Glomerular visceral epithelial cell (primary cell): ENCODE measurements around the gene LEKR1.
"Not testable (repeated sequence)": the region's sequence is repeated elsewhere in the genome, so short reads cannot be mapped to it uniquely, and the experiment has no call there.

Experiments
- DNase-seq: peaks from one replicate; pipeline ENCODE4 v3.0.0-alpha.2; 2016; ENCODE audit errors: extremely low spot score

The LEKR1 gene

DNA sequence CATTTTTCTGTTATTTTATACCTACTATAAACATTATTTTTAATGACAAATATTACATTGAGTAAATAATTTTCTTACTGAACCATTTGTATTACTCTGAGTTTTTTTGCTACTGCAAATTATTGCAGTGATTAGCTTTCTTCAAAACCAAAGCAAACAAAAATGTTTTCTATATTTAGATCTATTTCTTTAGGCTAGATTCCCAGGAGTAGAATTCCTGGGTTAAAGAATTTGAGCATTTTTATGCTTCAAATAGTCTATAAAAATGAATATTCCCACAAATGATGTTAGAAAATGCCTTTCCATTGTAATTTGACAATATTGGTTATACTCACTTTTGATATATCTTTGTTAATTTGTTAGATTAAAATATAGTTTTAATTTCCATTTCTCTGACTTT lies 76.8 kb downstream of the LEKR1 start:
- DNase-seq = no peak

DNA sequence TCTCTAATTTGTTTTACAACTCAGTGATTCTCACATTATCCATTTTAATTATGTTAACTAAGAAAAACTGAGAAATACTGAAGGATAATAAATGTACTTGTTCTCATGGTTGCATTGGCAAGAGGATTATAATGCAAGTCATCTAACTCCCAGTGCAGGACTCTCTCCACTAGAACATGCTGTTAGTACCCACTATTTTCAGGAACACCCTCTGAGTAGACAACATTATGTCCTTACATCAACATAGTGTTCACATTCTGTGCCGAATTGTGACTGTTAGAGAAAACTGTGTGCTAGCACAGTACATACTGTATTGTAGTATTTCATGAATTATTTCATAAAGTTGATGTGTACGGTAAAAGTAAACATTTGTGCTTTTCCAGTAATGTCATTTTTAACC lies 80.1 kb downstream of the LEKR1 start:
- DNase-seq = no peak

DNA sequence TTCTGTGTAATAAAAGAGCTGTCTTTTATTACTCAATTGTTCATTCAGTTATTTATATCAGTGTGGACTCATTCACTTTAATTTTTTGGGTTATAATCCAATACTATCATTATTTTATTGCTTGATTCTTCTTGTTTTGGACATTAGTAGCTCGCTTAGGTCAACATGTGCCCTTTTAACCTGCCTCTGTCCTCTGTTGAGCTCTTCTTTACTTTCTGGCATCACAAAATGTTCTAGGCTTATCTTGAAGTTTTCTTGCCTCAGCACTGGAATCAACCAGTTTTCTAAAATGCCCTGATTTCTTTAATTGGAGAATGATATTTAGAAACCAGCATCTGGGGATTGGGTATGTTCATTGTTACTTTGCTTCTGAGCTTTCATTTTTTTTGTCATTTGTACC lies 82.2 kb downstream of the LEKR1 start:
- DNase-seq = no peak

DNA sequence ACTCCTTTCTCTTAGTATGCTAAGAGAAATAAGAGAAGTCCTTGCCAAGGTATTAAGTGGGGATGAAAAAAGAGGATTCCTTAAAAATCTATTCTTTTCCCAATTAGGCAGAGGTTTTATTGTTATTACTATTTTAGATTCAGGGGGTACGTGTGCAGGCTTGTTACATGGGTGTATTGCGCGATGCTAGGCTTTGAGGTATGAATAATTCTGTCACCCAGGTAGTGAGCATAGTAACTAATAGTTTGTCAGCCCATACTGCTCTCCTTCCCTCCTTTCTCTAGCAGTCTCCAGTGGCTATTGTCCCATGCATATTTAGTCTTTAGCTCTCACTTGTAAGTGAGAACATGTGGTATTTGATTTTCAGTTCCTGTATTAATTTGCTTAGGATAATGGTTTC lies 83.9 kb downstream of the LEKR1 start:
- no peak for DNase-seq

DNA sequence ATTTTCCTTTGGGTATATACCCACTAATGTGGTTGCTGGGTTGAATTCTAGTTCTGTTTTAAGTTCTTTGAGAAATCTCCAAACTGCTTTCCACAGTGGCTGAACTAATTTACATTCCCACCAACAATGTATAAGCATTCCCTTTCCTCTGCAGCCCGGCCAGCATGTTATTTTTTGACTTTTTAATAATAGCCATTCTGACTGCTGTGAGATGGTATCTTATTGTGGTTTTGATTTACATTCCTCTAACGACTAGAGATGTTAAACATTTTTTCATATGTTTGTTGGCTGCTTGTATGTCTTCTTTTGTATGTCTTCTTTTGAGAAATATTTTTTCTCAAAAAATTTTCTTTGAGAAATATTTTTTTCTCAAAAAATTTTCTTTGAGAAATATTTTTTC lies 84.7 kb downstream of the LEKR1 start:
- DNase-seq = not testable (repeated sequence)

DNA sequence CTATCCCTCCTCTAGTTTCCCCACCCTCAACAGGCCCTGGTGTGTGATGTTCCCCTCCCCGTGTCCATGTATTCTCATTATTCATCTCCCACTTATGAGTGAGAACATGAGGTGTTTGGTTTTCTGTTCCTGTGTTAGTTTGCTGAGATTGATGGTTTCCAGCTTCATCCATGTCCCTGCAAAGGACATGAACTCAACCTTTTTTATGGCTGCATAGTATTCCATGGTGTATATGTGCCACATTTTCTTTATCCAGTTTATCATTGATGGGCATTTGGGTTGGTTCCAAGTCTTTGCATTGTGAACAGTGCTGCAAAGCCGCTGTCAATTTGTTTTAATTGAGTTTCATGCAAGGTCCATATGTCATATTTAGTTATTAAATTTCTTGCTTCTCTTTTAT lies 88.1 kb downstream of the LEKR1 start:
- DNase-seq = not testable (repeated sequence)

DNA sequence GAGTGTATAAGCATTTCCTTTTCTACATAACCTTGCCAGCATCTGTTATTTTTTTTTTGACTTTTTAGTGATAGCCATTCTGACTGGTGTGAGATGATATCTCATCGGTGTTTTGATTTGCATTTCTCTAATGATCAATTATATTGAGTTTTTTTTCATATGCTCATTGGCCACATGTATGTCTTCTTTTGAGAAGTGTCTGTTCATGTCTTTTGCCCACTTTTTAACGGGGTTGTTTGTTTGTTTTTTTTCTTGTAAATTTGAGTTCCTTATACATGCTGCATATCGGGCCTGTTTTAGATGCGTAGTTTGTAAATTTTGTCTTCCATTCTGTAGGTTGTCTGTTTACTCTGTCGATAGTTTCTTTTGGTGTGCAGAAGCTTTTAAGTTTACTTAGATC lies 89.2 kb downstream of the LEKR1 start:
- DNase-seq = no peak

DNA sequence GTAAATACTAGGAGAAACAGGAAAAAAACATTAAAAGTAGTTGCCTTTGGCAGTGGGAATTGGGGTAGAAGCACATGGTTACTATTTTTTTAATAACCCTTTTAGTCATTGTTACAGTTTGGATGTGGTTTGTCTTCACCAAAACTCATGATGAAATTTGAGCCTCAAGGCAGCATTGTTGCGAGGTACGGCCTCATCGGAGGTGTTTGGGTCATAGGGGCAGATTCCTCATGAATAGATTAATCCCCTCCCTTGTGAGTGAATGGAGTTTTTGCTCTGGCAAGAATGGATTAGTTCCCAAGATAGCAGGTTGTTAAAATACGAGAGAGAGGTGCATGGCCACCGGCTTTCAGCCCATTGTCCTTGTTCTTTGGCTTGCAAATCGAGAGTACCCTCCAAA lies 92.6 kb downstream of the LEKR1 start:
- DNase-seq = no peak

DNA sequence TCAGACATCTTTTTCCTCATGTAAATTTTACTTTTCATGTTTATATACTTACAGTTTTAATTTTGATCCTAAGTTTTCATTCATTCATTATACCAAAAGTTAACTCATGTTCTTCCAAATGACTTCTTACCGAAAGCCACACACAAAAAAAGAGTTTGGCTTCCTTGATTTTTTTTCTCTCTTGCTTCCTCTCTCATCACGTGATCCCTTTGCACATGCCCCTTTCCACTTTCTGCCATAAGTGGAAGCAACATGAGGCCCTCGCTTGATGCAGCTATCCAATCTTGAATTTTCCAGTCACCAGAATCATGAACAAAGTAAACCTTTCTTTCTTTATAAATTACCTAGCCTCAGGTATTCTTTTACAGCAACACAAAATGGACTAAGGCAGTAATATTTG lies 93.7 kb downstream of the LEKR1 start:
- DNase-seq = no peak

DNA sequence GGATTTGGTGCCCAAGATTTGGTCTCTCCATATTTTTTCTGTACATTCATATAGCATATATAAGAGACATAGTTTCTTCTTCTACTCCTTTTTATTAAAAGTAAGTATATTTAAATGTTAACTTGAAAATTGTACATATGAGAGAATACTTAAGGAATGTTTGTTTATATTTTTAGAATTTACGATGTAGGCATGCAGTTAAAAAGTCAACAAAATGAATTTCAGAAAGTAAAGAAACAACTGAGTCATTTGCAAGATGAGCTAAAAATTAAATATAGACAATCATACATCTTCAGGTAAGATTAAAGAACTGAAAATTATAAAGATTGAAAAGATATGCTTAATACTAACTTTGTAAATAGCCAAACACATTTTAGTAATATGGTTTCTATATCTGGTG lies 94.2 kb downstream of the LEKR1 start:
- no peak for DNase-seq

DNA sequence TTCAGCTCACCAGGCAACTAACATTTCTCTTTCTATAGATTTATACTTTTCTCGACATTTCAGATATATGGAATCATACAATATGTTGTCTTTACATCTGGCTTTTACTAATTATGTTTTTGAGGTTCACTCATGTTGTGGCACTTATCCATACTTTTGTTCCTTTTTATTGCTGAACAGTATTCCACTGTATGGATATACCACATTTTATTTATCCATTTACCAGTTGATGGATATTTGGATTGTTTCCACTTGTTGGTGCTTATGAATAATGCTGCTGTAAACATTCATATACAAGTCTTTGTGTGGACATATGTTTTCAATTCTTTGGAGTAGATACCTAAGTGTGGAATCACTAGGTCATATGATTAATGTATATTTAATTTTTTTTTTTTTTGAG lies 97.2 kb downstream of the LEKR1 start:
- DNase-seq = no peak

DNA sequence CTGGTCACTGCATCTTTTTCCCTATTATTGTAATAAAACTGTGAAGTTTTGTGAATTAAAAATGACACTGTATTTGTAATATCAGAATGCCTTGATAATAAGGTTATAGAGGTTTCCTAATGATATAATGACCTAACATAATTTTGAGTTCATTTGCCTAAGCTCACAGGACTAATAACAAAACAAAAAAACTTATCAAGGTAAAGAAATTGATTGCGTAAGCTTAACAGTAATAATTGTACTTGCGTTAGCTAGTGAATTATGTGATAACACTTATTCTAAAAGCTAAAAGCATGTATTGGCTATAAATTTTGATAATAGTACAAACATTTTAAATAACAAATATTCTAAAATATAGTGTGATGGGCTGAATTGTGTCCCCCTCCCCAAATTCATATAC lies 112.6 kb downstream of the LEKR1 start:
- no peak for DNase-seq

DNA sequence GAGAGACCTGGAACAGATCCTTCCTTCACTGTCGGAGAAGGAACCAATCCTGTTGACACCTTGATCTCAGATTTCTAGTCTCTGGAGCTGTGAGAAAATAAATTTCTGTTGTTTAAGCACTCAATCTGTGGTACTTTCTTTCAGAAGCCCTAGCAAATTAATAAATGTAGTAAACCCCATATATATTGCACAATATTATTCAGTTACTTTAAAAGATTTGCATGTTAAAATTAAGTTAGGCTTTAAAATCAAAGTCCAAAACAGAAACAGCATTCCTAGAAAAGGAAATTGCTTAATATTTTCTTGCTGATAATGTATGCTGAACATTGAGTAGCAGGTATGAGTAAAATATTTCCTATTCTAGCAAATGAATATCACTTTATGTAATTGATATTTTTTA lies 113.2 kb downstream of the LEKR1 start:
- no peak for DNase-seq

DNA sequence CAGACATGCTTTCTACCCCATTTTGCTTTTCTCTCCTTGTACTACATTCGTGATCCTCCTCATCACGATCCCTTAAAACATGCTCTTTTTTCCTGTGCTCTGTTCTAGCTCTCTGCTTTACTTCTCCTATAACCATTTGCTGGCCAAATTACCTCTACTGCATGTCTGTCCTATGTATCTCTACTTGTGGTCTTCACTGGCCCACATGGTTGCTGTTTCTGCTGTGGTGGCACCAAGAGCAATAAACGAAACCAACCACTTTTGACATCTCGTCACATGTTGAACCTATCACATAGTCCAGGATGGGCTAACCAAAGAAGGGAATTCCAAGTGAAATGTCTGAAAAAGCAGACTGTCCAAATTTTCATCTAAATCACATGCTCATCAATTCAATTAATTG lies 115.2 kb downstream of the LEKR1 start:
- DNase-seq = no peak

DNA sequence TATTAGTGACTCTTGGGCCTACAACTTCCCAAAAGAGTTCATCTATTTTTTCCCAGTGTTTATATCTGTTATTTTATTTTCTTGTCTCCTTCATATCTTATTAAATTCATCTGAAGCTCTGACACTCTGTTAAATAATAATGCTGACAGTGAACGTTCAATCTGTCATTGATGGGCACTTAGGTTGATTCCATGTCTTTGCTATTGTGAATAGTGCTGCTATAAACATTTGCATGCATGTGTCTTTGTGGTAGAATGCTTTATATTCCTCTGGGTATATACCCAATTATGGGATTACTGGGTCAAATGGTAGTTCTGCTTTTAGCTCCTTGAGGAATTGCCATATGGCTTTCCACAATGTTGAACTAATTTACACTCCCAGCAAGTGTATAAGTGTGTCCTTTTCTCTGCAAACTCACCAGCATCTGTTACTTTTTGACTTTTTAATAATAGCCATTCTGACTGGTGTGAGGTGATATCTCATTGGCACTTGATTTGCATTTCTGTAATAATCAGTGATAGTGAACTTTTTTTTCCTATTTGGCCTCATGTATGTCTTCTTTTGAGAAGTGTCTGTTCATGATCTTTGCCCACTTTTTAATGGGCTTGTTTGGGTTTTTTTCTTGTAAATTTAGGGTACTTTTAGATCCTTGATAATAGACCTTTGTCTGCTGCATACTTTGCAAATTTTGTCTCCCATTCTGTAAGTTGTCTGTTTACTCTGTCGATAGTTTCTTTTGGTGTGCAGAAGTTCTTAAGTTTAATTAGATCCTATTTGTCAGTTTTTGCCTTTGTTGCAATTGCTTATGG lies 122.5 kb downstream of the LEKR1 start:
- DNase-seq = no peak

DNA sequence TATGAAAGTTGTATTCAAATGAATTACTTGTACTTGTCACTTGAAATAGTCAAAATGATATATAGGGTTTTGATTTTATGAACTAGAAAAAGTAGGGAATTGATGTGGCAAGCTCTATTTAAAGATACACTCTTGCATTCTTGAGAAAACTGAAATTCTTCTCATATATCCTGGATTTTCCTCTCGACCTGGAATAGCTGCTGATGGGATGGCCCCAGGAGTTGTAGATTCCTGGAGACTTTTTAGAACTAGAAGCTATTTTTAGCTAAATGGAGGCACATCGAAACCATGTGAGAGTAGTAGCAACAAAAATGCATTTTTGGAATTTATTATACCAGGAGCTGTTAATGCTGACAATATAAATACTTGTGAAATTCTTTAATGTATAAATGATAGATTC lies 125.9 kb downstream of the LEKR1 start:
- no peak for DNase-seq

DNA sequence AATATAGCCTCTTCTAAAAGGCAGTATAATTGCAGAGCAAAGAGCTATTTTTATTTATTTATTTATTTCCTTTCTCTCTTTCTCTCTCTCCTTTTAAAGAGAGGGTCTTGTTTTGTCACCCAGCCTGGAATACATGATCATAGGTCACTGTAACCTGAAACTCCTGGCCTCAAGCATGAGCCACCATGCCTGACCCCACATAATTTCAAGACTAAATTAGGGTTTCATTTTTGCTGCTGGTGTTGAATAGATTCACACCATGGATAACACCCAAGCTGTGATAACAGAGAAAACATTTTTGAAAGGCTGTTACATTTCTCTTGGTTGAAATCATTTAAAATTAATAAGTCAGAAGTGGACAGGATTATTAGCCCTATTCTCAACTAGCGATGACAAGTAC lies 131.6 kb downstream of the LEKR1 start:
- DNase-seq = no peak

DNA sequence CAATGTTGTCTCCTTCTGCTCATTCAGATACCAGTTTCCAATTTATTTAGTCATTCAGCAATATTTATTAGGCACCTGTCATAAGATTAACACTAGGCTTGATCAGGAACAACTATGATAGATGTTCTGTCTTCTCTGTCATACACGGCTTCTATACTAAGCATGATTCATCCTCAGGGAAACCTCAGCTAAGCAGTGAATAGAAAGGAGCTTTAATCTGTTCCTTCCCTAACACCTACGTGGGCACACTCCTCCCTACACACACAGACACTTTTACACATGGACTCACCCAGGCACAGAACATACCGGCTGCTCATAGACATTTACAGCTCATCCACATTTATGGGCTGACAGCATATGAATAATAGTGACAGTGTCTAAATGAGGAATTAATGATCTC lies 136.9 kb downstream of the LEKR1 start:
- no peak for DNase-seq

DNA sequence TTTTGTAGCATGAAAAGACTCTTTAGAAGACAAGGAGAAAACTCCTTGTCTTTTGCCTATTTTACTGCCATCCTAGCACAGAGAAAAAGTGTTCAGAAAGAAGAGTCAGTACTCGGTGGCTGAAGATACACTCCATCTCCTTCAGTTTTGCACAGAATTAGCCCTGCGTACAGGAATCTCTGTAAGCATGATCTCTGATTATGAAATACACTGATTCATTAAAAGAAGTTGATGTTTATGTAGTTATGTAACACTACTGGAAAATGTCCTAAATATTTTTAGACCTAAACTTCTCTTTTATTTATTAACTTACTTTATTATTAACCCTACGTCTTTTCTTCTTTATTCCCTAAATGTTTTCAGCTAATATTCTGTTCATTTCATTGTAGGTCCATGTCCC lies 138.4 kb downstream of the LEKR1 start:
- no peak for DNase-seq

DNA sequence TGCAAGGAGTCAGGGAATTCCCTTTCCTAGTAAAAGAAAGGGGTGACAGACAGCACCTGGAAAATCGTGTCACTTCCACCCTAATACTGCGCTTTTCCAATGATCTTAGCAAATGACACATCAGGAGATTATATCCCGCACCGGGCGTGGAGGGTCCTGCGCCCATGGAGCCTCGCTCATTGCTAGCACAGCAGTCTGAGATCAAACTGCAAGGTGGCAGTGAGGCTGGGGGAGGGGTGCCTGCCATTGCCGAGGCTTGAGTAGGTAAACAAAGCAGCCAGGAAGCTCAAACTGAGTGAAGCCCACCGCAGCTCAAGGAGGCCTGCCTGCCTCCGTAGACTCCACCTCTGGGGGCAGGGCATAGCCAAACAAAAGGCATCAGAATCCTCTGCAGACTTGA lies 140.2 kb downstream of the LEKR1 start:
- not testable (repeated sequence) for DNase-seq

DNA sequence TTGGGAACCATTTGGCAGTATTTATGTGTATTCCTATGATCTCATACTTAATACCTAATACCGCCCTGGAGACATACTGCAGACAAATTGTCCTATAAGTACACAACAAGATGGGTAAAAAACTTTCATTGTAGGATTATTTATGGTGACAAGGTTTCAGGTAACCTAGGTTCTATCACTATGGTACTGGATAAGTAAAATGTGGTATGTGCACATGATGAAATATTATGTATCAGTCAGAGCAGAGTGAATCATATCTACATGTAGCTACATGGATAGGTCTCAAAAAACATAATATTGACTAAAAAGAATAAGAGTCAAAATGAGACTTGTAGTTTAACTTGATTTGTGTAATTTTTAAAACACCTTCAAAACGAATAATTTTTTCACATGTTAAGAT lies 147.8 kb downstream of the LEKR1 start:
- no peak for DNase-seq

DNA sequence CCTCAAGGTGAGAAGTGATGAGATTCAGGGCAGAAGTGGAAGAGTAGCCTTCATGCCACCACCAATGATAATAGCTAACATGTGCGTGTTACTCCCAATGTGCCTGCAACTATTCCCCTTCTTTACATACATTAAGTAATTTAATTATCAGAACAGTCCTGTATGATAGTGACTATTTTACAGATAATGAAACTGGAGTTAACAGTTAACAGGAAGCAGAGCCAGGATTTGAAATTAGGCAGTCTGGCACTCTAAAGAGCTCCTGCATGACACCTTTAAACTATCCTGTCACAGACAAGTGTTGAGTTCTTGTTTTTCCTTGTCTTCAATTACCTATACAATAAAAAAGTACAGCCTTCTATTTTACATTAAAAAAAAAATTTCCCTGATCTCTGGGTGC lies 148.8 kb downstream of the LEKR1 start:
- no peak for DNase-seq

DNA sequence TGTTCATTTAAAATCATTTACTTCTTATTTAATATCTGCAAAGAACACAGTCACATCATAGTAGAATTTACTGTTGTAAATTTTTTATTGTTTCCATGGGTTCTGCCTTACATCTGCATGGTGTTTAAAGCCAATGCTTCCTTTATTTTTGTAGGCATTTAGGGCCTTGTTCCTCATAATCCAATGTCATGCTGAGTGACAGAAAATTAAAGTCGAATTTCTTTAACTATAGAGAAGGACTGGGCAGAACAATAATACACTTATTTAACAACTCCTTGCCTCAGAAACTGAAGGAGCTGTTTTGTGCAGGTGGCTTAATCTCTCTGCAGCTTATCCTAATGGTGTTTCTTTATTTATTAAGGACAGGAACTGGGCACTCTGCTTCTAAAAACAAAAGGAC lies 149.6 kb downstream of the LEKR1 start:
- DNase-seq = no peak

DNA sequence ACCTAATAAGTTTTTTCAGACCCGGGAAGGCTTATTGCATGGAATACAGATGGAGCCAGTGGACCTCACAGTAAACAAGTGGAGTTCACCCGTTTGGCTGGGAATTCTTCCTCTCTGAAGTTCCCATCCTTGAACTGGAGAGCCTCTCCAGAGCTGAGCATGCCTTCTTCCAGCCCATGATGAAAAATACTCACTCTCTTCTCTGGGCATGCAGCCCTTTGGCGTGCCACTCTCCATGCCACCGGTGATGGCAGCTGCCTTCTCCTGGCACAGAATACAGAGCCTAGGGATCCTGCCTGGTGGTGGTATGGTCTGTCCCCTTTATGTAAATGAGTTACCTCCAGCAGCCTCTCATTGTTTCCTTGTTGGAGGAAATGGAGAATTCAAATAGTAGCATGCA lies 150.8 kb downstream of the LEKR1 start:
- DNase-seq = no peak
